Suprapubic skin (tissue), 3 donors: ENCODE measurements around the gene SPPL3.

ENCODE experiments used
- POLR2A ChIP-seq, 2 donors: fragments of 450-650 bp; IDR thresholded peaks; one replicate each; pipeline ENCODE4 v1.6.1; 2017; ENCODE audit warnings: antibody characterized with exemption in 2 of 2, mild to moderate bottlenecking in 2 of 2, moderate library complexity in 2 of 2
- TF ChIP-seq, protein P1 (sequence below), 2 donors: fragments of 200-600 bp in 1 of 2; fragments of 450-650 bp in 1 of 2; sonication (generic) in 1 of 2; IDR thresholded peaks; one replicate each; pipeline ENCODE4 v1.5.1; 2016 to 2019; ENCODE audit warnings: antibody characterized with exemption in 2 of 2, mild to moderate bottlenecking in 1 of 2, moderate library complexity in 1 of 2

DNA sequence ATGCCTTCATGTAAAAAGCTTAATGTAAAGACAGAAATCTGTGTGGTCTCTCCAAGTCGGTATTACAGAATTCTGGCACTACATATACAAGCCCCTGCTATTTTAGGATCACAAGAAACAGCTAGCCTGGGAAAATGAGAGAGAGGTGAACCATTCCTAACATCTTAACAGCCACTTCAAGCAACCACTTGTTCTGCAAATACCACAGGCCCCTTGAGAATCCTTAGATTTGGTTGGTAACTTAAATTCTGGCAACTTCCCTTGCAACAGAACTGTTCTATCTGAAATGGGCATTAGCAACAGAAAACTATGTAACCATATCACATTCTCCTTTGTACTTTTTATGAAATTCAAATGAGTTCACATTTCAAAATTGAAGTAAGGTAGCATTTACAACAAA is 68.5 kb downstream of the SPPL3 start:
- no peak for TF ChIP-seq POLR2A (IDR thresholded peaks at IDR 0.05)
- TF ChIP-seq, protein P1, sequence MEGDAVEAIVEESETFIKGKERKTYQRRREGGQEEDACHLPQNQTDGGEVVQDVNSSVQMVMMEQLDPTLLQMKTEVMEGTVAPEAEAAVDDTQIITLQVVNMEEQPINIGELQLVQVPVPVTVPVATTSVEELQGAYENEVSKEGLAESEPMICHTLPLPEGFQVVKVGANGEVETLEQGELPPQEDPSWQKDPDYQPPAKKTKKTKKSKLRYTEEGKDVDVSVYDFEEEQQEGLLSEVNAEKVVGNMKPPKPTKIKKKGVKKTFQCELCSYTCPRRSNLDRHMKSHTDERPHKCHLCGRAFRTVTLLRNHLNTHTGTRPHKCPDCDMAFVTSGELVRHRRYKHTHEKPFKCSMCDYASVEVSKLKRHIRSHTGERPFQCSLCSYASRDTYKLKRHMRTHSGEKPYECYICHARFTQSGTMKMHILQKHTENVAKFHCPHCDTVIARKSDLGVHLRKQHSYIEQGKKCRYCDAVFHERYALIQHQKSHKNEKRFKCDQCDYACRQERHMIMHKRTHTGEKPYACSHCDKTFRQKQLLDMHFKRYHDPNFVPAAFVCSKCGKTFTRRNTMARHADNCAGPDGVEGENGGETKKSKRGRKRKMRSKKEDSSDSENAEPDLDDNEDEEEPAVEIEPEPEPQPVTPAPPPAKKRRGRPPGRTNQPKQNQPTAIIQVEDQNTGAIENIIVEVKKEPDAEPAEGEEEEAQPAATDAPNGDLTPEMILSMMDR (IDR thresholded peaks at IDR 0.05) = no peak
